Lower leg skin (tissue), 3 donors: ENCODE data around the gene PHACTR2.
"Not testable (repeated sequence)": the region's sequence is repeated elsewhere in the genome, so short reads cannot be mapped to it uniquely, and the experiment has no call there.

ENCODE experiments used
- POLR2A ChIP-seq, 2 donors: fragments of 450-650 bp; IDR thresholded peaks; one replicate each; pipeline ENCODE4 v1.6.1; 2016 to 2017; ENCODE audit warnings: antibody characterized with exemption in 2 of 2, mild to moderate bottlenecking in 1 of 2, moderate library complexity in 1 of 2
- TF ChIP-seq, protein P1 (sequence below), 3 donors: fragments of 450-650 bp; IDR thresholded peaks; one replicate each; pipeline ENCODE4 v1.5.1; 2016; ENCODE audit warnings: antibody characterized with exemption in 3 of 3, mild to moderate bottlenecking in 3 of 3, moderate library complexity in 2 of 3

DNA sequence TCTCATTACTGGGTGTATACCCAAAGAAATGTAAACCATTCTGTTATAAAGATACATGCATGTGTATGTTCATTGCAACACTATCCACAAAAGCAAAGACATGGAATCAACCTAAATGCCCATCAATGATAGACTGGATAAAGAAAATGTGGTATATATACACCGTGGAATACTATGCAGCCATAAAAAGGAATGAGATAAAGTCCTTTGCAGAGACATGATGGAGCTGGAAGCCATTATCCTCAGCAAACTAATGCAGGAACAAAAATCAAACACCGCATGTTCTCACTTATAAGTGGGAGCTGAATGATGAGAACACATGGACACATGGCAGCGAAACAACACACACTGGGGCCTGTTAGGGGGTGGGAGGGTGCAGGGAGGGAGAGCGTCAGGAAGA is 26.4 kb upstream of the PHACTR2 start:
- TF ChIP-seq POLR2A (IDR thresholded peaks at IDR 0.05), result not testable (repeated sequence)
- TF ChIP-seq, protein P1, sequence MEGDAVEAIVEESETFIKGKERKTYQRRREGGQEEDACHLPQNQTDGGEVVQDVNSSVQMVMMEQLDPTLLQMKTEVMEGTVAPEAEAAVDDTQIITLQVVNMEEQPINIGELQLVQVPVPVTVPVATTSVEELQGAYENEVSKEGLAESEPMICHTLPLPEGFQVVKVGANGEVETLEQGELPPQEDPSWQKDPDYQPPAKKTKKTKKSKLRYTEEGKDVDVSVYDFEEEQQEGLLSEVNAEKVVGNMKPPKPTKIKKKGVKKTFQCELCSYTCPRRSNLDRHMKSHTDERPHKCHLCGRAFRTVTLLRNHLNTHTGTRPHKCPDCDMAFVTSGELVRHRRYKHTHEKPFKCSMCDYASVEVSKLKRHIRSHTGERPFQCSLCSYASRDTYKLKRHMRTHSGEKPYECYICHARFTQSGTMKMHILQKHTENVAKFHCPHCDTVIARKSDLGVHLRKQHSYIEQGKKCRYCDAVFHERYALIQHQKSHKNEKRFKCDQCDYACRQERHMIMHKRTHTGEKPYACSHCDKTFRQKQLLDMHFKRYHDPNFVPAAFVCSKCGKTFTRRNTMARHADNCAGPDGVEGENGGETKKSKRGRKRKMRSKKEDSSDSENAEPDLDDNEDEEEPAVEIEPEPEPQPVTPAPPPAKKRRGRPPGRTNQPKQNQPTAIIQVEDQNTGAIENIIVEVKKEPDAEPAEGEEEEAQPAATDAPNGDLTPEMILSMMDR (IDR thresholded peaks at IDR 0.05), result not testable (repeated sequence)
